ENCODE results near the gene CALCOCO1. TPM values are rescaled to one million over a fixed set of nuclear protein-coding genes. Genes with fewer than 3 reads are reported as not detected.

Gene CALCOCO1
- total and polyA plus RNA-seq, 2 of the 8 experiments (the other 6 are each of a cell fraction or from before 2014, with no cell fraction given) = 20.3 to 39.3 TPM

DNA sequence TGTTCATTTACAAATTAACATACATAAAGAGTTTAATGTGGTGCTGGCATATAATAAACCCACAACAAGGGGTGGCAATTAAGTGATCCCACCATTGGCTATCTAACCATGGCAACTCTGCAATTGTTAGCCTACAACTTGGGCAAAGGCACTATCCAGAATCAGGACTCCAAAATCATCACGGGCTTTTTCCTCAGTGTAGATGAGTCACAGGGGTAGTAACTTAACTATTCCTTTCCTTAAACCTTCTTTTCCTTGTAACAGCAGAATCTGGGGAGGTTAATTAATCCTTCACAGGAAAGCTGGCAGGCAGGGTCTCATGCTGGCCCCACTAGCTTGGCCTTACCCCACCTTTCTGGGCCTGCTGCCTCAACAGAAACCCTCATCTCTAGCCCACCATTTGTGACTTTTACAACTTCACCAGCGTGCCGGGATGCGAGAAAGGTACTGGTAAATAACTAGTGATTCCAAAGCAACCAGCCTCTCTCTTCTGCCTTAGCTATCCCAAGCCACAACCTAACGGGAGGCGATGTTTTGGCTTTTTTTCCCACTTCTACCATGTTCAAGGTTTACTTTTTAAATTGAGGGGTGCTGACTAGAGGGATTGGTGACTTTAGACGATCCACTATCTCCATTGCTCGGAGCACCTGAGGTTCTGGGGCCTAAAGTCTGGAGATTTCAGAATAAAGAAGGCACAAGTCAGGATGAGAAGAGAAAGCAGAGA lies 52.1 kb downstream of the CALCOCO1 start:
- no peak for FAIRE-seq
- peaks cover 0 to 28% of the 10 kb centered on the region in 2 experiments; a peak in 2 of 4 replicates for H3K79me2 ChIP-seq (ENCODE audit: control insufficient read depth in 1 of 2, insufficient read depth in 2 of 2, low read length in 2 of 2)
- TF ChIP-seq HDAC2 (IDR thresholded peaks at IDR 0.05; ENCODE audit: borderline replicate concordance in 1 of 2, low read depth in 2 of 2, low read length in 2 of 2) (no peak), RFX5 (IDR thresholded peaks at IDR 0.05; ENCODE audit: borderline replicate concordance, low read depth, low read length) (no peak), POLR2AphosphoS5 (IDR thresholded peaks at IDR 0.05; ENCODE audit: low read depth, low read length) (no peak), BRCA1 (IDR thresholded peaks at IDR 0.05; ENCODE audit: low read depth, low read length) (no peak), EZH2 (IDR thresholded peaks at IDR 0.05; ENCODE audit: low read depth, low read length, severe bottlenecking) (no peak), SP4 (IDR thresholded peaks at IDR 0.05; ENCODE audit: low read length) (no peak), MAX (IDR thresholded peaks at IDR 0.05) (no peak), CBX5 (IDR thresholded peaks at IDR 0.05; ENCODE audit: low read depth, low read length) (no peak), TEAD4 (IDR thresholded peaks at IDR 0.05; ENCODE audit: low read depth, low read length) (no peak), CHD2 (IDR thresholded peaks at IDR 0.05; ENCODE audit: low read length) (no peak), RBBP5 (IDR thresholded peaks at IDR 0.05; ENCODE audit: borderline replicate concordance, low read depth, low read length) (no peak), CEBPB (IDR thresholded peaks at IDR 0.05; ENCODE audit: low read depth, low read length) (no peak)

More for the DNA sequence above, 52.1 kb downstream of the CALCOCO1 start:
- no peak overlapping the region for H2BK120ac ChIP-seq (replicated peaks; ENCODE audit: low read depth, low read length)
- 70% methylated on average over 8 of the region's 8 CpGs; no CpG with 5 or more reads in 1 of the 2 experiments for WGBS, 2 experiments (ENCODE audit: extremely low coverage in 1 of 2, insufficient coverage in 1 of 2, insufficient read length in 1 of 2, insufficient replicate concordance in 2 of 2, low coverage in 1 of 2, low lambda C conversion rate in 2 of 2, missing lambda C conversion rate in 1 of 2)
- no peak overlapping the region for H2BK20ac ChIP-seq (ENCODE audit: low read length)
- peaks cover 2 to 16% (median 7%) of the 10 kb centered on the region in 4 experiments; a peak in 6 of 7 replicates for H3K4me1 ChIP-seq (replicated peaks in 1 of 4; ENCODE audit: control insufficient read depth in 3 of 4, insufficient read depth in 4 of 4, low read length in 3 of 4)
- peak overlapping the region; percentile 84 for H3K18ac ChIP-seq (ENCODE audit: extremely low read depth, low read length)
- no peak overlapping the region; the same call in 1 of the 2 replicates for H2AK5ac ChIP-seq (ENCODE audit: low read depth, low read length)
- peaks cover 9 to 35% (median 21%) of the 10 kb centered on the region in 4 experiments; a peak in 7 of 8 replicates for H3K36me3 ChIP-seq (ENCODE audit: control insufficient read depth in 2 of 4, insufficient read depth in 4 of 4, low read length in 3 of 4)
- H2BK12ac ChIP-seq (ENCODE audit: low read depth, low read length) = no peak overlapping the region
- peak overlapping the region; percentile 8 for H3K4ac ChIP-seq (replicated peaks; ENCODE audit: insufficient read length, low read depth, low read length)
- peak overlapping the region; percentile 98 for H3K27ac ChIP-seq (ENCODE audit: low read depth, low read length)
- H3K14ac ChIP-seq (ENCODE audit: insufficient read length) = no peak overlapping the region
- H4K91ac ChIP-seq (replicated peaks; ENCODE audit: insufficient read length, low read length) = peak overlapping the region; percentile 20
- no peaks in the 10 kb centered on the region for H3K9me3 ChIP-seq (ENCODE audit: insufficient read depth in 2 of 2, low read depth in 1 of 2, low read length in 1 of 2)
- peaks cover 4% of the 10 kb centered on the region for H3K79me1 ChIP-seq (ENCODE audit: low read depth, low read length)
- CTCF ChIA-PET (ENCODE audit: partially characterized antibody) = interaction anchor here (0.6 to 1.9 kb wide), 26 partner anchors 9 to 174 kb away, joined by 3 to 10 read pairs (median 4); partner anchors contain the start of gene TARBP2
- no peak overlapping the region for H3K23ac ChIP-seq (ENCODE audit: insufficient read length)
- peak overlapping the region; percentile 96 for H2BK5ac ChIP-seq (ENCODE audit: low read depth, low read length)
- peak overlapping the region; percentile 63 to 93 (median 87) for H3K4me3 ChIP-seq (ENCODE audit: extremely low read depth in 1 of 4, insufficient read depth in 2 of 4, low read depth in 3 of 4, low read length in 4 of 4)
- peak overlapping the region; percentile 75 to 91 for H3K4me2 ChIP-seq (ENCODE audit: insufficient read depth in 1 of 2, low read depth in 2 of 2, low read length in 2 of 2)
- no peak overlapping the region for H2BK15ac ChIP-seq (ENCODE audit: low read length)
- DNase-seq (ENCODE audit: low read depth in 1 of 2, low spot score in 2 of 2) = no peak
- H3K9ac ChIP-seq (replicated peaks in 1 of 4; ENCODE audit: extremely low read depth in 1 of 4, low read depth in 3 of 4, low read length in 3 of 4) = peak overlapping the region; percentile 87 to 98 (median 94)
- H3K23me2 ChIP-seq (ENCODE audit: low read depth, low read length) = peaks cover 9% of the 10 kb centered on the region
- POLR2A ChIA-PET (ENCODE audit: partially characterized antibody) = interaction anchor here (0.6 to 13.5 kb wide), 39 partner anchors 13 to 297 kb away, joined by 3 to 246 read pairs (median 4); partner anchors contain the start of genes ATF7, CISTR and TARBP2
- H3K56ac ChIP-seq (replicated peaks; ENCODE audit: insufficient read length, low read depth, low read length) = peak overlapping the region; percentile 49
- peak overlapping the region; percentile 98; the same call in 1 of the 2 replicates for H4K8ac ChIP-seq (ENCODE audit: extremely low read depth, insufficient read depth, low read length)
- H3K27me3 ChIP-seq (replicated peaks in 1 of 4; ENCODE audit: control insufficient read depth in 3 of 4, extremely low read depth in 1 of 4, insufficient read depth in 3 of 4, low read length in 3 of 4) = no peaks in the 10 kb centered on the region
- peak overlapping the region; percentile 95 for H4K5ac ChIP-seq (ENCODE audit: insufficient read length, low read depth, low read length)
- H4K20me1 ChIP-seq (replicated peaks in 1 of 2; ENCODE audit: control insufficient read depth in 1 of 2, insufficient read depth in 2 of 2, low read length in 2 of 2) = no peaks in the 10 kb centered on the region
- no peak overlapping the region for H2AFZ ChIP-seq (ENCODE audit: low read length)
